Measurements from ENCODE around the gene OR1I1. TPM values are rescaled to one million over a fixed set of nuclear protein-coding genes. Genes with fewer than 3 reads are reported as not detected.

Gene OR1I1
- polyA plus RNA-seq, 2 of the 4 experiments (the other 2 are of a cell fraction) = not detected

DNA sequence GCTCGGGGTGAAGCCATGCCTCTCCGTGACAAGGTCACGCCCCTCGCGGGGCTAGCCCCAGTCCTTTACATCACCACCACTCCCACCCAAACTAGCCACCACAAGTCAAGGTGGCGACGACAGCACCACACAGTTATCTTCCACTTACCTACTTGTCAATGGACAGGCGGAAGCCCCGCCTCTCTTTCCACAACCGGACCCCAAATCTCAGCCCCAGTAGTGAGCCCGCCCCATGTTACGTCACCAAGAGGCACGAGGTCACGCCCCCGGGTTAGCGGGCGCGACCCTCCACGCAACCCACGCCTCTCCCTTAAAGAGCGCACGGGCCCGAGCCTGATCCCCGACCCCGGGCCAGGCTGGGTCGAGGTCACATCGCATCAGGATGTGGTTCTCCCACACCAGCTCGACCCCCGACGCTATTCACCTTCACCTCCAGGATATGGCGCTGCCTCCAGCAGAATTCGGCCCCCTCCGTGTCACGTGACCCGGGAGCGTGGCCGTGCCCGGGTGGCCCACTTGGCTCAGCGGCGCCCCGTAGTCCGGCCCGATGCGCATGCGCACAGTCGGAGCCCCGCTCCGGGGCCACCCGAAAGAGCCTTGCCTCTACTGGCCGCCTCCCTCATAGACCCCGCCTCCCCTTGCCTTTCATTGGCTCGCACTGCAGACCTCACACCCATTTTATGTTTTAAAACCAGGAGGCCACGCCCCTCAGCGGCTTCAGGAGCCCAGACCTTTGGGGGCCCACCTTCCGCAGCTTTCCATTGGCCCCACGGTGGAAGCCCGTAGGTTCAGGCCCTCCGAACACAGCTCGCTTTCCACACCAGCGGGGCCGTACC lies 43.4 kb downstream of the OR1I1 start:
- Histone ChIP-seq H3K27ac (peak overlapping the region; percentile 86 to 92), H3K4me3 (peak overlapping the region; percentile 80), H3K4me2 (peak overlapping the region; percentile 93), H3K4me1 (peaks cover 10% of the 10 kb centered on the region; the same call in 1 of the 3 replicates), H3K9me3 (no peaks in the 10 kb centered on the region)
- WGBS (ENCODE audit: missing lambda C conversion rate) = 2% methylated on average over 9 of the region's 61 CpGs
- ChIA-PET POLR2A (interaction anchor here (1.2 kb wide), 1 partner anchor 13 kb away, joined by 4 read pairs; no protein-coding TSS in a partner anchor), CTCF (interaction anchor here (0.9 to 1.3 kb wide), 2 partner anchors 17 to 52 kb away, joined by 3 read pairs; no protein-coding TSS in a partner anchor)
- ATAC-seq (peak; percentile 96 to 97), DNase-seq (ENCODE audit: low read depth in 1 of 2, low spot score in 1 of 2) (peak; percentile 93 to 96), FAIRE-seq (no peak)
- TF ChIP-seq ESRRA (IDR thresholded peaks at IDR 0.05; ENCODE audit: borderline replicate concordance, low read length) = no peak
- peak; percentile 60 for TF ChIP-seq POLR2A (IDR thresholded peaks at IDR 0.05; ENCODE audit: low read length)
- TF ChIP-seq RNF2 (IDR thresholded peaks at IDR 0.05; ENCODE audit: borderline replicate concordance, low read depth) = no peak
- no peak for TF ChIP-seq FOSB (CRISPR knock-in tag; IDR thresholded peaks at IDR 0.05)
- TF ChIP-seq NR3C1 (IDR thresholded peaks at IDR 0.05) = no peak
- no peak for TF ChIP-seq PBX3 (IDR thresholded peaks at IDR 0.05)
- peak; percentile 76; the same call in 1 of the 2 replicates for TF ChIP-seq PHF8 (IDR thresholded peaks at IDR 0.05; ENCODE audit: borderline replicate concordance, low read depth)
- TF ChIP-seq USF2 (IDR thresholded peaks at IDR 0.05) = peak; percentile 97
- no peak for TF ChIP-seq GATA3 (IDR thresholded peaks at IDR 0.05; ENCODE audit: borderline replicate concordance)
- TF ChIP-seq, protein P1, sequence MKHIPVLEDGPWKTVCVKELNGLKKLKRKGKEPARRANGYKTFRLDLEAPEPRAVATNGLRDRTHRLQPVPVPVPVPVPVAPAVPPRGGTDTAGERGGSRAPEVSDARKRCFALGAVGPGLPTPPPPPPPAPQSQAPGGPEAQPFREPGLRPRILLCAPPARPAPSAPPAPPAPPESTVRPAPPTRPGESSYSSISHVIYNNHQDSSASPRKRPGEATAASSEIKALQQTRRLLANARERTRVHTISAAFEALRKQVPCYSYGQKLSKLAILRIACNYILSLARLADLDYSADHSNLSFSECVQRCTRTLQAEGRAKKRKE (CRISPR knock-in tag; IDR thresholded peaks at IDR 0.05; ENCODE audit: low read depth) = no peak
- no peak for TF ChIP-seq CBX2 (IDR thresholded peaks at IDR 0.05; ENCODE audit: borderline replicate concordance, low read depth)
- no peak for TF ChIP-seq EHF (CRISPR knock-in tag; IDR thresholded peaks at IDR 0.05)
- TF ChIP-seq CBX8 (IDR thresholded peaks at IDR 0.05) = no peak
- TF ChIP-seq EHMT2 (IDR thresholded peaks at IDR 0.05; ENCODE audit: low read depth) = no peak
- no peak for TF ChIP-seq KDM5A (IDR thresholded peaks at IDR 0.05)
- TF ChIP-seq ZFP36 (IDR thresholded peaks at IDR 0.05; ENCODE audit: borderline replicate concordance, partially characterized antibody) = no peak
- no peak for TF ChIP-seq MAZ (IDR thresholded peaks at IDR 0.05; ENCODE audit: borderline replicate concordance, low read depth, low read length)
- no peak for TF ChIP-seq HOXA7 (CRISPR knock-in tag; IDR thresholded peaks at IDR 0.05)
- peak; percentile 24; the same call in 1 of the 2 replicates for TF ChIP-seq HOXB5 (CRISPR knock-in tag; IDR thresholded peaks at IDR 0.05)
- TF ChIP-seq NPAS2 (CRISPR knock-in tag; IDR thresholded peaks at IDR 0.05; ENCODE audit: borderline replicate concordance) = 0 out of 2 replicates have a peak, but pooled peaks have one; percentile 14
- no peak for TF ChIP-seq MAFK (IDR thresholded peaks at IDR 0.05; ENCODE audit: partially characterized antibody)
- TF ChIP-seq FOXS1 (CRISPR knock-in tag; IDR thresholded peaks at IDR 0.05) = no peak
- TF ChIP-seq RFX5 (IDR thresholded peaks at IDR 0.05) = no peak
- TF ChIP-seq JUNB (IDR thresholded peaks at IDR 0.05) = no peak
- no peak for TF ChIP-seq POLR2AphosphoS2 (conservative IDR thresholded peaks at IDR 0.05; ENCODE audit: low read length)
- TF ChIP-seq NFE2L2 (conservative IDR thresholded peaks at IDR 0.05; ENCODE audit: low read length) = no peak
- TF ChIP-seq HES2 (IDR thresholded peaks at IDR 0.05) = no peak
- no peak for TF ChIP-seq RAD21 (conservative IDR thresholded peaks at IDR 0.05 in 1 of 2, IDR thresholded peaks at IDR 0.05 in 1 of 2)
- TF ChIP-seq ZSCAN20 (CRISPR knock-in tag; IDR thresholded peaks at IDR 0.05) = no peak
- no peak; a peak in 1 of 4 replicates for TF ChIP-seq CEBPB (IDR thresholded peaks at IDR 0.05)
- no peak for TF ChIP-seq FOSL2 (IDR thresholded peaks at IDR 0.05)
- TF ChIP-seq FOSL2 (CRISPR knock-in tag; IDR thresholded peaks at IDR 0.05) = no peak
- TF ChIP-seq TFCP2L1 (CRISPR knock-in tag; IDR thresholded peaks at IDR 0.05) = no peak
- peak in 1 of 2 experiments; percentile 48; a peak in 1 of 5 replicates for TF ChIP-seq JUN (IDR thresholded peaks at IDR 0.05)
- no peak for TF ChIP-seq ELK1 (IDR thresholded peaks at IDR 0.05; ENCODE audit: low read depth, low read length)
- TF ChIP-seq ZNF302 (CRISPR knock-in tag; IDR thresholded peaks at IDR 0.05) = no peak
- TF ChIP-seq HDAC2 (IDR thresholded peaks at IDR 0.05) = no peak
- no peak for TF ChIP-seq CHD4 (IDR thresholded peaks at IDR 0.05; ENCODE audit: borderline replicate concordance)
- no peak for TF ChIP-seq ZC3H11A (IDR thresholded peaks at IDR 0.05)
- TF ChIP-seq KDM1A (IDR thresholded peaks at IDR 0.05; ENCODE audit: low read depth) = no peak

Data from A549 (cell line).